Heart left ventricle (tissue), 13 donors: Measurements from ENCODE around the gene NCAPD3.

Experiments
- POLR2A ChIP-seq, 2 donors: fragments of 450-650 bp; IDR thresholded peaks; one replicate each; pipeline ENCODE4 v1.6.1; 2017; ENCODE audit warnings: antibody characterized with exemption in 2 of 2, mild to moderate bottlenecking in 2 of 2, moderate library complexity in 2 of 2
- TF ChIP-seq, protein P1 (sequence below), 12 donors: fragments of 200-600 bp; sonication (generic) in 4 of 12; IDR thresholded peaks; one replicate each; pipeline versions ENCODE4 v1.5.0 to v1.8.0; 2018 to 2022; ENCODE audit warnings: antibody characterized with exemption in 12 of 12, mild to moderate bottlenecking in 5 of 12
- donor health status: ischemic (EF 13 %, LVEDD 7.1; RV severe dilation, severe dysfunction).
- donor health status: DM: no; HTN: yes; CAD: no.
- donor health status: DM: no; HTN: no; CAD: no.
- donor health status: ischemic (EF 25% LVEDD 6.9; RV normal size, moderate dysfunction).
- donor health status: ischemic (EF 25% LVEDD 5.7; RV mildly dilated, moderate dysfunction).
- donor health status: ischemic (EF 35%, LVEDD 5.7; RV mildly dilated, moderate dysfunction).
- donor health status: nonischemic (EF 11% LVEDD 7.7; RV severe dilation, severe dysfunction).
- donor health status: DM: yes; HTN: yes; CAD: no.
- donor health status: PGD.
- donor health status: ischemic (EF 29% LVEDD 5.4; RV normal size, mild dysfunction).
- donor health status: nonischemic (EF 23%, LVEDD 6.1; RV moderate dilation, normal function).

DNA sequence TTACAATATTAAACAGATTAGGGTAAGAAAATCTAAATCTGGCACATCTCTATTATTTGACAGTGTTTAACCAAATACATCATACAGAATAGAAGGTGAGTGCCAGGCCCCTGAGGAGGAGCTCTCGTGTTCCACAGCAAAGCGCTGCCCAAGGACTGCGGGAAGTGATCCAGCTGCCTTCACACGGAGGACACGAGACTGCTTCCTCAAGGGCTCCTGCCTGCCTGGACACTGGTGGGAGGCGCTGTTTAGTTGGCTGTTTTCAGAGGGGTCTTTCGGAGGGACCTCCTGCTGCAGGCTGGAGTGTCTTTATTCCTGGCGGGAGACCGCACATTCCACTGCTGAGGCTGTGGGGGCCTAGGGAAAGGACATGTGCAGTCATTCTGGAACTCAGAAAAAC lies 71.1 kb downstream of the NCAPD3 start:
- TF ChIP-seq POLR2A (IDR thresholded peaks at IDR 0.05) = no peak
- TF ChIP-seq, protein P1, sequence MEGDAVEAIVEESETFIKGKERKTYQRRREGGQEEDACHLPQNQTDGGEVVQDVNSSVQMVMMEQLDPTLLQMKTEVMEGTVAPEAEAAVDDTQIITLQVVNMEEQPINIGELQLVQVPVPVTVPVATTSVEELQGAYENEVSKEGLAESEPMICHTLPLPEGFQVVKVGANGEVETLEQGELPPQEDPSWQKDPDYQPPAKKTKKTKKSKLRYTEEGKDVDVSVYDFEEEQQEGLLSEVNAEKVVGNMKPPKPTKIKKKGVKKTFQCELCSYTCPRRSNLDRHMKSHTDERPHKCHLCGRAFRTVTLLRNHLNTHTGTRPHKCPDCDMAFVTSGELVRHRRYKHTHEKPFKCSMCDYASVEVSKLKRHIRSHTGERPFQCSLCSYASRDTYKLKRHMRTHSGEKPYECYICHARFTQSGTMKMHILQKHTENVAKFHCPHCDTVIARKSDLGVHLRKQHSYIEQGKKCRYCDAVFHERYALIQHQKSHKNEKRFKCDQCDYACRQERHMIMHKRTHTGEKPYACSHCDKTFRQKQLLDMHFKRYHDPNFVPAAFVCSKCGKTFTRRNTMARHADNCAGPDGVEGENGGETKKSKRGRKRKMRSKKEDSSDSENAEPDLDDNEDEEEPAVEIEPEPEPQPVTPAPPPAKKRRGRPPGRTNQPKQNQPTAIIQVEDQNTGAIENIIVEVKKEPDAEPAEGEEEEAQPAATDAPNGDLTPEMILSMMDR (IDR thresholded peaks at IDR 0.05) = no peak
